ENCODE measurements around the gene TMEM132C. TPM values are rescaled to one million over a fixed set of nuclear protein-coding genes. Genes with fewer than 3 reads are reported as not detected.

Gene TMEM132C
- total and polyA plus RNA-seq, 2 of the 13 experiments (the other 11 are each of a cell fraction or from before 2014, with no cell fraction given): not detected

DNA sequence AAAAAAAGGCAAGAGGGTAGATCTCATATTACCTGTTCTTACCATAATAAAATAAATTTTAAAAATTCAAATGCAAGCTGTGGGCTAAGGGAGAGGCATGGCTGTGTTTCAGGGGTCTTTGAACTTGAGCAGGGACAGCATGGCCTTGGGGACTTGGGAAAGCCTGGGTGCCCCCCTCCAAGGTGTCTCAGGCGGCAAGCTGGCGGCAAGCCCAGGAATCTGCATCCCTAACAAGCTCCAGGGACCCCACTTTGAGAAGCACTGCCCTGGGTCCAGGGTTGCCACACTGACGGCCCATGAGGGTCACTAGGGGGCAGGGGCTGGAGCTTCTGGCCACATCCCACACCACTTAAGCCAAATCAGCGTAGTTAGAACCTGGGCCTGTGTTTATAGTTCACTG lies 363.0 kb downstream of the TMEM132C start:
- ATAC-seq (no peak), FAIRE-seq (no peak), DNase-seq (ENCODE audit: low spot score) (no peak)
- H3K27ac ChIP-seq (ENCODE audit: extremely low read length, insufficient read depth, low read length): no peak overlapping the region
- 0% methylated on average over 1 of the region's 4 CpGs for WGBS (ENCODE audit: low lambda C conversion rate)
- in situ Hi-C loops (cut with HindIII; ENCODE audit: extremely low pct_ligation_motif_present, low pct_unique_long_range_greater_than_20kb) (no loop called here), intact Hi-C loops (cut with micrococcal nuclease; ENCODE audit: unreplicated experiment) (no loop called here)
- no TSS peak for BruUV-seq (replicated peaks)
- no peaks in the 10 kb centered on the region for H3K27me3 ChIP-seq (ENCODE audit: control insufficient read depth in 1 of 2, insufficient read depth in 2 of 2, low read length in 2 of 2)
- ChIA-PET POLR2A (no interaction called here), CTCF (ENCODE audit: low intra/inter-chr PET ratio, low total read pairs) (no interaction called here)
- H3K36me3 ChIP-seq (replicated peaks in 1 of 2; ENCODE audit: control insufficient read depth in 1 of 2, insufficient read depth in 2 of 2, low read length in 2 of 2): no peaks in the 10 kb centered on the region
- no peaks in the 10 kb centered on the region for H4K20me1 ChIP-seq (ENCODE audit: insufficient read depth, low read length)
- H3K9ac ChIP-seq (ENCODE audit: insufficient read depth, low read depth, low read length): no peak overlapping the region
- TF ChIP-seq, protein P1, sequence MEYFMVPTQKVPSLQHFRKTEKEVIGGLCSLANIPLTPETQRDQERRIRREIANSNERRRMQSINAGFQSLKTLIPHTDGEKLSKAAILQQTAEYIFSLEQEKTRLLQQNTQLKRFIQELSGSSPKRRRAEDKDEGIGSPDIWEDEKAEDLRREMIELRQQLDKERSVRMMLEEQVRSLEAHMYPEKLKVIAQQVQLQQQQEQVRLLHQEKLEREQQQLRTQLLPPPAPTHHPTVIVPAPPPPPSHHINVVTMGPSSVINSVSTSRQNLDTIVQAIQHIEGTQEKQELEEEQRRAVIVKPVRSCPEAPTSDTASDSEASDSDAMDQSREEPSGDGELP (IDR thresholded peaks at IDR 0.05; ENCODE audit: borderline replicate concordance, low read depth): no peak
- TF ChIP-seq, protein P2, sequence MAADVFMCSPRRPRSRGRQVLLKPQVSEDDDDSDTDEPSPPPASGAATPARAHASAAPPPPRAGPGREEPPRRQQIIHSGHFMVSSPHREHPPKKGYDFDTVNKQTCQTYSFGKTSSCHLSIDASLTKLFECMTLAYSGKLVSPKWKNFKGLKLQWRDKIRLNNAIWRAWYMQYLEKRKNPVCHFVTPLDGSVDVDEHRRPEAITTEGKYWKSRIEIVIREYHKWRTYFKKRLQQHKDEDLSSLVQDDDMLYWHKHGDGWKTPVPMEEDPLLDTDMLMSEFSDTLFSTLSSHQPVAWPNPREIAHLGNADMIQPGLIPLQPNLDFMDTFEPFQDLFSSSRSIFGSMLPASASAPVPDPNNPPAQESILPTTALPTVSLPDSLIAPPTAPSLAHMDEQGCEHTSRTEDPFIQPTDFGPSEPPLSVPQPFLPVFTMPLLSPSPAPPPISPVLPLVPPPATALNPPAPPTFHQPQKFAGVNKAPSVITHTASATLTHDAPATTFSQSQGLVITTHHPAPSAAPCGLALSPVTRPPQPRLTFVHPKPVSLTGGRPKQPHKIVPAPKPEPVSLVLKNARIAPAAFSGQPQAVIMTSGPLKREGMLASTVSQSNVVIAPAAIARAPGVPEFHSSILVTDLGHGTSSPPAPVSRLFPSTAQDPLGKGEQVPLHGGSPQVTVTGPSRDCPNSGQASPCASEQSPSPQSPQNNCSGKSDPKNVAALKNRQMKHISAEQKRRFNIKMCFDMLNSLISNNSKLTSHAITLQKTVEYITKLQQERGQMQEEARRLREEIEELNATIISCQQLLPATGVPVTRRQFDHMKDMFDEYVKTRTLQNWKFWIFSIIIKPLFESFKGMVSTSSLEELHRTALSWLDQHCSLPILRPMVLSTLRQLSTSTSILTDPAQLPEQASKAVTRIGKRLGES (CRISPR knock-in tag; IDR thresholded peaks at IDR 0.05; ENCODE audit: borderline replicate concordance): no peak
- TF ChIP-seq IKZF1 (IDR thresholded peaks at IDR 0.05) (no peak), JDP2 (CRISPR knock-in tag; IDR thresholded peaks at IDR 0.05; ENCODE audit: borderline replicate concordance) (no peak)
- TF ChIP-seq, protein P3, sequence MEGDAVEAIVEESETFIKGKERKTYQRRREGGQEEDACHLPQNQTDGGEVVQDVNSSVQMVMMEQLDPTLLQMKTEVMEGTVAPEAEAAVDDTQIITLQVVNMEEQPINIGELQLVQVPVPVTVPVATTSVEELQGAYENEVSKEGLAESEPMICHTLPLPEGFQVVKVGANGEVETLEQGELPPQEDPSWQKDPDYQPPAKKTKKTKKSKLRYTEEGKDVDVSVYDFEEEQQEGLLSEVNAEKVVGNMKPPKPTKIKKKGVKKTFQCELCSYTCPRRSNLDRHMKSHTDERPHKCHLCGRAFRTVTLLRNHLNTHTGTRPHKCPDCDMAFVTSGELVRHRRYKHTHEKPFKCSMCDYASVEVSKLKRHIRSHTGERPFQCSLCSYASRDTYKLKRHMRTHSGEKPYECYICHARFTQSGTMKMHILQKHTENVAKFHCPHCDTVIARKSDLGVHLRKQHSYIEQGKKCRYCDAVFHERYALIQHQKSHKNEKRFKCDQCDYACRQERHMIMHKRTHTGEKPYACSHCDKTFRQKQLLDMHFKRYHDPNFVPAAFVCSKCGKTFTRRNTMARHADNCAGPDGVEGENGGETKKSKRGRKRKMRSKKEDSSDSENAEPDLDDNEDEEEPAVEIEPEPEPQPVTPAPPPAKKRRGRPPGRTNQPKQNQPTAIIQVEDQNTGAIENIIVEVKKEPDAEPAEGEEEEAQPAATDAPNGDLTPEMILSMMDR (CRISPR knock-in tag; IDR thresholded peaks at IDR 0.05): no peak
- TF ChIP-seq, protein P4, sequence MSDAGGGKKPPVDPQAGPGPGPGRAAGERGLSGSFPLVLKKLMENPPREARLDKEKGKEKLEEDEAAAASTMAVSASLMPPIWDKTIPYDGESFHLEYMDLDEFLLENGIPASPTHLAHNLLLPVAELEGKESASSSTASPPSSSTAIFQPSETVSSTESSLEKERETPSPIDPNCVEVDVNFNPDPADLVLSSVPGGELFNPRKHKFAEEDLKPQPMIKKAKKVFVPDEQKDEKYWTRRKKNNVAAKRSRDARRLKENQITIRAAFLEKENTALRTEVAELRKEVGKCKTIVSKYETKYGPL (CRISPR knock-in tag; IDR thresholded peaks at IDR 0.05): no peak
- H3K4me3 ChIP-seq (replicated peaks in 1 of 3; ENCODE audit: insufficient read depth in 1 of 3, low read depth in 2 of 3, low read length in 3 of 3): no peak overlapping the region
- H3K9me3 ChIP-seq (ENCODE audit: low read length): no peaks in the 10 kb centered on the region
- H3K4me2 ChIP-seq (ENCODE audit: low read depth, low read length): no peak overlapping the region
- no peak overlapping the region for H2AFZ ChIP-seq (ENCODE audit: low read length)
- no peaks in the 10 kb centered on the region for H3K79me2 ChIP-seq (ENCODE audit: insufficient read depth, low read length)
- no peaks in the 10 kb centered on the region for H3K4me1 ChIP-seq (ENCODE audit: insufficient read depth, low read length)
